COLO668 (cell line): Measurements from ENCODE around the gene GPRC5B.

Experiments used
- DNase-seq: peaks from one replicate; lab custom pipeline; 2025; ENCODE audit not compliant: unreplicated experiment; lab: John Stamatoyannopoulos, UW

The GPRC5B gene

GRCh38 chr16:19850131-19850817 is 34.4 kb downstream of the GPRC5B start:
- DNase-seq = no peak

DNA sequence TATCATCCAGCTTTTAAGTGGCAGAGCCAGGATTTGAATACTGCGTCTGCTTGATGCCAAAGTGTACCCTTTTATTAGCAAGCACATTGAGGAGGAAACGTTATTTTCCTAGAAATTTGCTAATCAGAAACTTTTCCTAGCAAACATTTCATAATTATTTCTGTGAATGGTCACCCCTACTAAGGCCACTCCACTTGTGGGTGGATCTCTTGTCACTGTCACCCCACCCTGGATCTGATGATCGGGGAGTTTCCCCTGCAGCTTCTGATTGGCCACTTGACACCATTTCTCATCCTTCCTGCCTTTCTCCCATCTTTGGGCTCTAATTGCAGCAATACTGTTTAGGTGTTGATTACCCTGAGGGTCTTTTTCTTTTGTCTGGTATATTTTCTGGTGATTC is 35.9 kb downstream of the GPRC5B start:
- DNase-seq = no peak

DNA sequence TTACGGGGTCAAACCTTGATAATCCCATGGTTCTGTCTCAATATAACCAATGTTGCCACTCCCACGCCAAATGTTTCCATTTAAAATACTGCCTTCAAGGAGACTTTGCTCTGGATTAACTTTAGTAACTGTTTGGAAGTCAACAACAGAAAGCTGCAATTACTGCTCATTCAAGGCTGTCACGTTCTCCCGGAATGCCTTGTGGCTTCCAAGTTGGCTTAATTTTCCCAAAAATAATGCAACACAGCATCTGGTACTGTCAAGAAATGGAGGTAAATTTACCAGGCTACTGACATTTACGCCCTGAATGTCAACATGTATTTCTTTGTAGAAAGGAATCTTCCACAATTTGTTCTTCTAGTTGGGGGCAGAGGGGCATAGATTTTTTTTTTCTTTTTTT is 38.2 kb downstream of the GPRC5B start:
- no peak for DNase-seq

DNA sequence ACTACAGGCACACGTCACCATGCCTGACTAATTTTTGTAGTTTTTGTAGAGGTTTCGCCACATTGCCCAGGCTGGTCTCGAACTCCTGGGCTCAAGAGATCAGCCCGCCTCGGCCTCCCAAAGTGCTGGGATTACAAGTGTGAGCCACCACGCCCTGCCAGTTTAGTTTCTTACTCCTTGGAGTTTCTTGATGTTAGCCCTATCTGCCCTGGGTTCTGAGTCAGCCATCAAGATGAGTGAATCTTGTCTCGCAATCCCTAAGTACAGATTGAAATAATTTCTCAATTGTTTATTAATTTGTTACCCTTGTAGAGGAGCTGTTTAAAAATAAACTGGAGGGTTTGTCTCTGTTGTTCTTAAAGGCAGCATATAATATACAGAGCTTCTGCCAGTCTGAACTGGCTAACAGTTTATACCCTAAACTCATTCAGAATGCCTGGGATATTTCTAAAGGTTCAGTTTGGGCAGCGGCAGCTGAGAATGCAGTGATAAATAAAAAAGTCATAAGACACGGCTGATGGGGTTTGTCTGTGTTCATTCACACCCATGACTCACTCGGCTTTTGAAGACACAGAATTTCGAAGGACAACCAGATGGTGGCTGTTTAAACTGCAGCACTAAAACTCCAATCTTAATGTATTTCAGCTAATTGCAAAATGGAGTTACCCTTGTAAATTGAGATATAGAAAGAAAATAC is 39.6 kb downstream of the GPRC5B start:
- DNase-seq = peak; percentile 15

DNA sequence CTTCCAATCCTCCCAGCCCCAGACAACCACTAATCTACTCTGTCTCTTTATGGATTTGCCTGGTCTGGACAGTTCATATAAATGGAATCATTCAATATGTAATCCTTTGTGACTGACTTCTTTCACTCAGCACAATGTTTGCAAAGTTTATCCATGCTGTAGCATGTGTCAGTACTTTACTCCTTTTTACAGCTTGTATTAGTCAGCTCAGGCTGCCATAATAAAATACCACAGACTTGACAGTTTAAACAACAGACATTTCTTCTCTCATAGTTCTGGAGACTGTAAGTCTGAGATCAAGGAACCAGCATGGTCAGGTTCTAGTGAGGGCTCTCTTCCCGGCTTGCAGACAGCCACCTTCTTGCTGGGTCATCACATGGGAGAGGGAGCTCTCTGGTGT is 41.3 kb downstream of the GPRC5B start:
- no peak for DNase-seq

DNA sequence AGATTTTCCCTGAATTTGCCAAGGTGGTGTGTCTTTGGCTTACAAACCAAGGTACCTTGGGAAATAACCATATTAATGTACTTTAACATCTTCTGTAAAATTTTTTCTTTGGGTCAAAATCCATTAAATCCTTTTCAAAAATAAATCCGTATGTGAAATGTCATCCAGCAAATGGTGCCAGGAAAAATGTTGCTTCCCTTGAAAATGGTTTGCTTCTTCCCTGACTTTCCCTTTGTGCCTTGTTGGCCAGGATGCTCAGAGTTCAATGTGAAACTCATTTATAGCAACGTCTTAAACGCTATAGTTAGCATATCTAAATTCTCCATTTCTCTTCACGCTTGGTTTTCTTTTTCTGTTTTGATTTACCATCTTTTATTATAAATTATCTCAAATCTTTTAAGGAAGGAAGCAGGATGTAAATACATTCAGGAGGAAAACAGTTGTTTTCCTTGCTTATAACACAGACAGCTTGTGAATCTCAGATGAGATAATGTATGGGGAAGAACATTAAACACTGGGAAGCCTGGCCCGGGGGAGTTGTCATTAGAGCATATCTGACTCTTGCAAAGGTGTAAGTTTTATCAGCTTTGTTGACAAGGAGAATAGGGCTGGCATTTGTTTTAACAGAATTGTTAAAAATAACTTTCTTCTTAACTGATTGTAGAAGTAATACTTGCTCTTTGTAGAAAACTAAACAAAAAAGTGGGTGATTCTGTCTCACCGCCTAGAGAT is 42.1 kb downstream of the GPRC5B start:
- DNase-seq = no peak

- no peak for DNase-seq
Measured at GRCh38 chr16:19841184-19841583, 43.5 kb downstream of the GPRC5B start.

DNA sequence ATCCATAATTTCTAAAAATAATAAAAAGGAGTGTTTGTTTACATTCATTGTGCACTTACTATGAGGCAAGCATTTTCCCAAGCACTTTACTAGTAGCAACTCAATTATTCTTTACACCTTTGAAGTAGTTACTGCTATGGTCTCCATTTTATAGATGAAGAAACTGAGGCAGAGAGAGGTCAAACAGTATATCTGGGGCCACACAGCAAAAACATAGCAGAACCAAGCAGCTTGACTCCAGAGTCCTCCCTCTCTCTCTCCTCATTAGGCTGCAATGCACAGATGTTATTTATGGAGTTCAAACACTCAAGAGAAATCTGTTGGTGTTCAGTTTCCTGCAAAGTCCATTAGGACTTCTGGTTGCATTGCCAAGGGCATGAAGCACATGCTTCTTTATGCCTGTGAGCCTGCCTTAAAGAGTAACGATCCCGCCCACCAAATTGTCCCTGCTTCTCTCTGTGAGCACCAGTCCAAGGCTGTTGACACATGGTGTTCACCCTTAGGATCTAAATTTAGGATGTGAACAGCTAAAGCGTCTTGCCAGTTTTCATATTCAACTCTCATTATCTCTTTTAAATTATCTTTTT is 44.0 kb downstream of the GPRC5B start:
- peak; percentile 60 for DNase-seq

DNA sequence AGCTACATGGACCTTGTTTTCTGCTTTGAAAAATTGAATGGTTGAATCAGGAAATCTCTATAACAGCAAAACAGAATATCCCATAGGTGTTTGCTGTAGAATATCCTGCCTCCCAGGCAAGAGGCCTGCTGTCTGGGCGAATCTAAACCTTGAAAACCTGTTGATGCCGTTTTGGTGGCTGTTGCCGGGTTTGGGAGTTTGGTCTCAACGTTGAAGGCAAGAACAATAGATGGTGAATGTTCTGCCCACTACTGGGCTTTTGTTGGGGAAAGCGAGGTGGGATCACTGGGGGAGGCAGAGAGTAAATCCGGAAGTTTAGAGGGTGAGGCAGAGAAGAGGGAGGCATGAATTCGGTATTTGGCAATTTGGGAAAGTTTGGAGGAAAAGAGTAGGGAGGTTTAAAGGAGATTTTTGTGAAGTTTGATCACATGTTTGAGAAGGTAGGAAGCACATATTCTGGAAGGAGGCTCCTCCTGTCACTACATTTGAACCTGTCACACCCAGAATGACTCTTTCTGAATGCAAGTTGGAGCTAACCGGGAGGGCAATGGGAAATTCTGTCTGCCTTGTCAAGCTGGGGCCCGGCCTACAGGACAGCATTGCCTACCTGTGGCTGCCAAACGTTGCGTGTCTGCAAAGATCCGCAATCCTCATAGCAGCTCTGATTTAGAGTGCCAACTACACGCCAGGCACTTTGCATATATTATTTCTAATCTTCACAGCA is 46.5 kb downstream of the GPRC5B start:
- DNase-seq = no peak

DNA sequence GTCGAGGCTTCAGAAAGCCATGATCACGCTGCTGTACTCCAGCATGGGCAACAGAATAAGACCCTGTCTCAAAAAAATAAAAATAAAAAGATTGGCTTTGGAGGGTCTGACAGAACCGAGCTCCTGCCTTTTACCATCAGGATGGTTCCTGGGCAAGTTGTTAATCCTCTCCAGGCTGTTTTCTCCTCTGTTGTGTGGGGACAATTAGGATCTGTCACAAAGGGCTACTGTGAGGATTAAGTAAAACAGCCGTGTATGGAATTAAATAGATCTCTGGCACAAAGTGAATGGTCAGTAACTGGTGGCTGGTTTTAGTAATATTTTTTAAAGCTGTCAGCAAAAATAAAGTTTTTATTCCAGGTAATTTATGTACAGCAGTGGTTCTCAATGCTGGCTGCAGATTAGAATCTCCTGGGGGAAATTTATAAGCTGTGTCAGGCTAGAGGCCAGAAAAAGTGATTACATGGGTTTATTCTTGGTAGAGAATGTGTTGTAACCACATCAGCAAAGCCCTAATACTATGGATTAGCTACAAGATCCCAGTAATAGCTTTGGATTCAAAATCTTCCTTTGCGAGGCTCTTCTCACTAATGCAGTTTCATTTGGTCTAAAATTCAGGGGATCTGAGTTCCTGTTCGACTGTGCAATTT is 47.2 kb downstream of the GPRC5B start:
- no peak for DNase-seq

GRCh38 chr16:19835968-19836421 is 48.7 kb downstream of the GPRC5B start:
- no peak for DNase-seq

DNA sequence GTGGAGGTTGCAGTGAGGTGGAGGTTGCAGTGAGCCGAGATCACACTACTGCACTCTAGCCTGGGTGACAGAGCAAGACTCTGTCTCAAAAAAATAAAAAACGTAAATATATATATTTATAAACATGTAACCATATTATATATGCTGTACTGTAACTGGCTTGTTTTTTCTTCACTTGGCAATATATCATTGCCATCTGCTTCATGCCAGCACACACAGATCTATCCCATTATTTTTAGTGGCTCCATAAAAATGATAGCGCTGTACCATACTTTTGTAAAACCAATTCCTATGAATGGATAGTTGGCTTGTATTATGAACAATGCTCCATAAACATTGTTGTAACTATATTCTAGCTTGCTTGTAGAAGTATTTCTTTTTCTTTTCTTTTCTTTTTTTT is 49.5 kb downstream of the GPRC5B start:
- DNase-seq = no peak

DNA sequence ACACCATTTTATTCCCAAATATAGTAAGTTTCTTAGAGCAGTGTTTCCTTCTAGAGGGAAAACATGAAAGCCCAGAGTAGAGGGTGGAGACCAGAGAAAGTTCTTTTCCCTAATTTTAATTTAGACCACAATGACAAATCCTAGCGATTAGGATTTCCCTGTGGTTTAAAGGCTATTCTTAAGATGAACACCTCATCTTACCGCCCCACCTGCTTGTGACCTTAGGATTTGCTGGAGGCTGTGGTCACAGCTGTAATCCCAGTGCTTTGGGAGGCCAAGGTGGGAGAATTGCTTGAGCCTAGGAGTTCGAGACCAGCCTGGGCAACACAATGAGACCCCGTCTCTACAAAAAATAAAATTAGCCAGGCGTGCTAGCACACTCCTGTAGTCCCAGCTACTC is 51.1 kb downstream of the GPRC5B start:
- DNase-seq = no peak

- DNase-seq = no peak
Measured at GRCh38 chr16:19833176-19833575, 51.5 kb downstream of the GPRC5B start.

- DNase-seq = no peak
Measured at GRCh38 chr16:19831678-19832077, 53.0 kb downstream of the GPRC5B start.

DNA sequence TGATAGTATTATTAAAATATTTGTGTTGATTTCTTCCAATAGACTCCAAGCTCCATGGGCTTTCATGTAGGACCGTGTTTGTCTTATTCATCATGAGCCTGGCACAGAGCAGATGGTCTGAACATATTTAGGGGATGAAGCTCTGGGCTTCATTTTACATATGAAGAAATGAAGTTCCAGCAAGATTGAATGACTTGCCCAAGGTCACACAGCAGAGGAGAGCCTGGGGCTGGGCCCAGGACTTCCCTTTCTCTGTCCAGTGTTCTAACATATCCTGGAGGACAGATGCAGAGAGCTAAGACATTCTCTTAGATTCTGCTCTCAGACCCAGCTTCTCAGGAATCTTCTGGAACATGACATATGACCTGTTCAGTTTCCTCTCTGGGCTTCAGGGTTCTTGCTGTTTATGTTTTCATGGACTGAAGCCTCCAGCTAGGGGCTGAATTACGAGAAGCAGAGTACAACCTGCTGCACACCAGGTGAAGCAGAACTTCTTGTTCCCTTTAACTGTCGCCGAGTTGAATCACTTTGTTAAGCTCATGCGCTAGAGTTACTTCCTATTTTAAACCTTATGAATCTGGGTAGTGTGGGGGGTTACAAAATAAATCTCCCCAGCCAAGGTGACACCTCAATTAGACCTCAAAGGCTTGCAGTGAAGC is 53.6 kb downstream of the GPRC5B start:
- DNase-seq = no peak

- DNase-seq = no peak
Measured at GRCh38 chr16:19829844-19830692, 54.6 kb downstream of the GPRC5B start.

DNA sequence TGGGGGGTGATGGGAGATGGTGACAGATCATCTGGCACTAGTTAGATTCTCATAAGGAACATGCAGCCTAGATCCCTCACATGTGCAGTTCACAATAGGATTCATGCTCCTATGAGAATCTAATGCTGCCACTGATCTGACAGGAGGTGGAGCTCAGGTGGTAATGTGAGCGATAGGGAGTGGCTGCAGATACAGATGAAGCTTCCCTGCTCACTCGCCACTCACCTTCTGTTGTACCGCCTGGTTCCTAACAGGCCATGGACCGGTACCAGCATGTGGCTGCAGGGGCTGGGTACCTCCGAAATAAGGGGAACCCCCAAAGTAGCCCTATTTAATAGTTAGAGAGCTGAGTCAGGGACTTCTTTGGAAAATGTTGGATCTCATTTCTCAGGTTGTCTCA is 60.4 kb downstream of the GPRC5B start:
- DNase-seq = no peak

- no peak for DNase-seq
Measured at GRCh38 chr16:19823322-19823721, 61.3 kb downstream of the GPRC5B start.
